ENCODE data around the gene KRTAP4-7. TPM values are rescaled to one million over a fixed set of nuclear protein-coding genes. Genes with fewer than 3 reads are reported as not detected.
"Not testable (repeated sequence)": the region's sequence is repeated elsewhere in the genome, so short reads cannot be mapped to it uniquely, and the experiment has no call there.

KRTAP4-7 gene
- total RNA-seq, 2 donors from 2014 or later = not detected

DNA sequence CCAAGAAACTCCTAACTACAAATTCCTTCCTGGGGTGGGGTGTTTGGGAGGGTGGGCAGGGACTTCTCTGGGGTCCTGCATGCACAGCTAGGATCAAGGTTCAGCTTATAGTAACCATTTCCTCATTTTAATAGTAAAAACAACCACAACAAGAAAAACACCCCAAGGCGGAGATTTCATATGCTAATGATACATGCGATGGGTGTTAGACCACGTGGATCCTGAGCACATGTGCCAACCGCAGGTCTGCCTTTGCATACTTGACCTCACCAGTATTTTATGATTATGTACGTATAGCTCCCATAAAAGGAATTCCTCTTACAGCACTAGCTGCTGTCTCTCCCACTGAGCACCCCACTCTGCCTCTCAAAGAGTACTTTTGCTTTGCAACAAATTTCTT lies 32.3 kb downstream of the KRTAP4-7 start:
- H3K4me1 Mint-ChIP-seq = no peaks in the 10 kb centered on the region
- no peak overlapping the region for H3K4me3 ChIP-seq (ENCODE audit: low read length)

DNA sequence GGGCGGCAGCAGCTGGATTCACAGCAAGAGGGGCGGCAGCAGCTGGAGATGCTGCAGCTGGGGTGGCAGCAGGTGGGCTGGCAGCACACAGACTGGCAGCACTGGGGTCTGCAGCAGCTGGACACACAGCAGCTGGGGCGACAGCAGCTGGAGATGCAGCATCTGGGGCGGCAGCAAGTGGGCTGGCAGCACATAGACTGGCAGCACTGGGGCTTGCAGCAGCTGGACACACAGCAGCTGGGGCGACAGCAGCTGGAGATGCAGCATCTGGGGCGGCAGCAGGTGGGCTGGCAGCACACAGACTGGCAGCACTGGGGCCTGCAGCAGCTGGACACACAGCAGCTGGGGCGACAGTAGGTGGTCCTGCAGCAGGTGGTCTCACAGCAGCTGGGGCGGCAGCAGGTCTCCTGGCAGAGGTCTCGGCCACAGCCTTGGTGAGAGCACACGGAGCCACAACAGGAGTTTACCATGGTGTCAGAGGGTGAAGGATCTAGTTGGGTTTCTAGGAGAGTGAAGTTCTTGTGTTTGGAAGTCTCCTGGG lies 34.0 kb downstream of the KRTAP4-7 start, which contains the start of gene KRTAP4-11:
Gene KRTAP4-11 (minus strand): TSS at position 528 of the 541 bp plus-strand sequence. CDS start 58 bp downstream, at position 470.
- H3K36me3 ChIP-seq (ENCODE audit: control insufficient read depth, insufficient read depth, low read length); H3K4me1 ChIP-seq (ENCODE audit: control insufficient read depth, insufficient read depth, low read length); H3K4me3 Mint-ChIP-seq; H3K9ac ChIP-seq (ENCODE audit: extremely low read depth, low read length, poor library complexity, severe bottlenecking); H3K9me3 ChIP-seq (ENCODE audit: control insufficient read depth, low read length); DNase-seq; H3K27ac ChIP-seq (ENCODE audit: low read depth, low read length); H3K4me1 Mint-ChIP-seq; H3K36me3 Mint-ChIP-seq (ENCODE audit: low read depth); H3K4me3 ChIP-seq (ENCODE audit: low read length); H3K27me3 ChIP-seq (ENCODE audit: control insufficient read depth, insufficient read depth, low read length, poor library complexity, severe bottlenecking); H3K27ac Mint-ChIP-seq; H3K27me3 Mint-ChIP-seq (ENCODE audit: insufficient read depth): not testable (repeated sequence)
- H3K9me3 Mint-ChIP-seq = peaks cover 13% of the 10 kb centered on the region
- 81 to 100% methylated on average over 5 to 10 of the region's 10 CpGs for WGBS, 2 experiments (ENCODE audit: insufficient coverage in 1 of 2, insufficient read length in 1 of 2)

More for the DNA sequence above, 32.3 kb downstream of the KRTAP4-7 start:
- H3K27me3 ChIP-seq (ENCODE audit: control insufficient read depth, insufficient read depth, low read length, poor library complexity, severe bottlenecking) = no peaks in the 10 kb centered on the region
- TF ChIP-seq, protein P1, sequence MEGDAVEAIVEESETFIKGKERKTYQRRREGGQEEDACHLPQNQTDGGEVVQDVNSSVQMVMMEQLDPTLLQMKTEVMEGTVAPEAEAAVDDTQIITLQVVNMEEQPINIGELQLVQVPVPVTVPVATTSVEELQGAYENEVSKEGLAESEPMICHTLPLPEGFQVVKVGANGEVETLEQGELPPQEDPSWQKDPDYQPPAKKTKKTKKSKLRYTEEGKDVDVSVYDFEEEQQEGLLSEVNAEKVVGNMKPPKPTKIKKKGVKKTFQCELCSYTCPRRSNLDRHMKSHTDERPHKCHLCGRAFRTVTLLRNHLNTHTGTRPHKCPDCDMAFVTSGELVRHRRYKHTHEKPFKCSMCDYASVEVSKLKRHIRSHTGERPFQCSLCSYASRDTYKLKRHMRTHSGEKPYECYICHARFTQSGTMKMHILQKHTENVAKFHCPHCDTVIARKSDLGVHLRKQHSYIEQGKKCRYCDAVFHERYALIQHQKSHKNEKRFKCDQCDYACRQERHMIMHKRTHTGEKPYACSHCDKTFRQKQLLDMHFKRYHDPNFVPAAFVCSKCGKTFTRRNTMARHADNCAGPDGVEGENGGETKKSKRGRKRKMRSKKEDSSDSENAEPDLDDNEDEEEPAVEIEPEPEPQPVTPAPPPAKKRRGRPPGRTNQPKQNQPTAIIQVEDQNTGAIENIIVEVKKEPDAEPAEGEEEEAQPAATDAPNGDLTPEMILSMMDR (conservative IDR thresholded peaks at IDR 0.05) = no peak
- H3K4me1 ChIP-seq (ENCODE audit: control insufficient read depth, insufficient read depth, low read length) = no peaks in the 10 kb centered on the region
- no peak overlapping the region for H3K9ac ChIP-seq (ENCODE audit: extremely low read depth, low read length, poor library complexity, severe bottlenecking)
- H3K9me3 ChIP-seq (ENCODE audit: control insufficient read depth, low read length) = peaks cover 23% of the 10 kb centered on the region
- Mint-ChIP-seq H3K4me3 (no peak overlapping the region), H3K9me3 (peaks cover 20% of the 10 kb centered on the region), H3K27me3 (ENCODE audit: insufficient read depth) (peaks cover 8% of the 10 kb centered on the region), H3K27ac (no peak overlapping the region), H3K36me3 (ENCODE audit: low read depth) (no peaks in the 10 kb centered on the region)
- WGBS, 2 experiments (ENCODE audit: insufficient coverage in 1 of 2, insufficient read length in 1 of 2) = 89 to 93% methylated on average over 5 of the region's 5 CpGs
- H3K27ac ChIP-seq (ENCODE audit: low read depth, low read length) = no peak overlapping the region
- DNase-seq = no peak
- no peaks in the 10 kb centered on the region for H3K36me3 ChIP-seq (ENCODE audit: control insufficient read depth, insufficient read depth, low read length)

DNA sequence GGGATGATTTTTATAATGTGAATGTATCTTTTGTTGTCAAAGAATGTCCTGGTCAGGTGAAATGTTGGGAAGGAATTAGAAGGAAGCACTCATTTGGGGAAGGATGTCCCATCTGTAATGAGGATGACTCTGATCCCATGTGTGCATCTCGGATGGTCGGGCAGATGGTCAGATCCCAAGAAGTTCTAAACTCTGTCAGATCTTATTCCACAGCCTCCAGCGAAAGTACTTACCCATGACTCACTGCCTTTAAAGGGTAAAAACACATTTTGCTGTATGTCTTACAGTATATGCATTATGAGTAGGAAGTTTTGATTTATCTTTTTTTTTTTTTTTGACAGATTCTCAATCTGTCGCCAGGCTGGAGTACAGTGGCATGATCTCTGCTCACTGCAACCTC lies 34.8 kb downstream of the KRTAP4-7 start:
- Mint-ChIP-seq H3K9me3 (peaks cover 6% of the 10 kb centered on the region), H3K27ac (no peak overlapping the region), H3K27me3 (ENCODE audit: insufficient read depth) (peaks cover 8% of the 10 kb centered on the region), H3K4me1 (no peaks in the 10 kb centered on the region), H3K36me3 (ENCODE audit: low read depth) (no peaks in the 10 kb centered on the region), H3K4me3 (no peak overlapping the region)
- H3K4me1 ChIP-seq (ENCODE audit: control insufficient read depth, insufficient read depth, low read length) = no peaks in the 10 kb centered on the region
- H3K36me3 ChIP-seq (ENCODE audit: control insufficient read depth, insufficient read depth, low read length) = no peaks in the 10 kb centered on the region
- H3K4me3 ChIP-seq (ENCODE audit: low read length) = no peak overlapping the region
- H3K9ac ChIP-seq (ENCODE audit: extremely low read depth, low read length, poor library complexity, severe bottlenecking) = no peak overlapping the region
- H3K27me3 ChIP-seq (ENCODE audit: control insufficient read depth, insufficient read depth, low read length, poor library complexity, severe bottlenecking) = no peaks in the 10 kb centered on the region
- H3K9me3 ChIP-seq (ENCODE audit: control insufficient read depth, low read length) = no peaks in the 10 kb centered on the region
- 94 to 100% methylated on average over 1 to 4 of the region's 4 CpGs for WGBS, 2 experiments (ENCODE audit: insufficient coverage in 1 of 2, insufficient read length in 1 of 2)
- H3K27ac ChIP-seq (ENCODE audit: low read depth, low read length) = no peak overlapping the region
- TF ChIP-seq, protein P1 (conservative IDR thresholded peaks at IDR 0.05) = no peak
- no peak for DNase-seq

DNA sequence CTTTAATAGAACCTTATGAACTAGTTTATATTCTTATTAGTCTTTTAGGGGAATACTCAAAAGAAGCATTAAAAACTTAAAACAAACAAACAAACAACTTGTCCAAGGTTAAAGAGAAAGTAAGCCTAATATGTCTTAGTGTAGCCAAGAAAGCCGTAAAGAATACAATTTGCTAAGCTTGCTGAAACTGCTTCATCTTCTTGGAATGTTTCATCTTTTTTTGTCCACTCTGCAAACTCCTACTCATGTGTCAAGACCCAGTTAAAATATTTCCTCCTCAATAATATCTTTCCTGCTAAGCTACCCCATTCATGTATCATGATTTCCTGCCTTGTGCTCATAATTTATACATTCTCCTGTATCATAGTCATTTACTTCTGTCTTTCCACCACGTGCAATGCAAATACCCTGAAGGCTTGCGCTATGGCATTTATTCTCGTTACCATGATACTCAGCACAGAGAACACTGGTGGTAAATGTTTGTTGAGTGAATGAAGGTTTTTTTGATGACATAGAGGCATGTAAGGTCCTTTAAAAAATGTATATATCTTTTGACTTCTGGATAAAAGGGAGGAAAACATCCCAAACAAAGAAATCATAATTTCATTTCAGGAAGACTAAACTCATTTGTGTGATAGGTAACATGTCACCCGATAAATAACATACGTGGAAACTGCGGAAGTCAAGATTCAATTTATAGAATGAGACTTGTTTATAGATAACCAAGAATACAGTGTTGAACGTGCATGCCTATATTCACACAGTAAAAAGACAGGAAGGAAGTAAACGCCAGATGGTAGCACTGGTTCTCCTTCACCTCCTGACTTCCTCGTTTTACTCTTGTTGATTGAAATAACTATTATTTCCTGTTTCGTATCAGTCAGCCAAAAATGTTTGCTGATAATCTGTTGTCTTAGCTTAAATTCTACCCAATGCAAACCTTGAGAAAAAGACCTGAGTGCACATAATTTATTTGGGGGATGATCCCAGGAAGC lies 36.0 kb downstream of the KRTAP4-7 start:
- H3K4me1 ChIP-seq (ENCODE audit: control insufficient read depth, insufficient read depth, low read length); H3K27ac Mint-ChIP-seq; H3K27ac ChIP-seq (ENCODE audit: low read depth, low read length); H3K27me3 Mint-ChIP-seq (ENCODE audit: insufficient read depth); DNase-seq; H3K27me3 ChIP-seq (ENCODE audit: control insufficient read depth, insufficient read depth, low read length, poor library complexity, severe bottlenecking); H3K9me3 Mint-ChIP-seq; H3K9me3 ChIP-seq (ENCODE audit: control insufficient read depth, low read length); H3K4me3 Mint-ChIP-seq; H3K36me3 Mint-ChIP-seq (ENCODE audit: low read depth); H3K4me3 ChIP-seq (ENCODE audit: low read length); H3K4me1 Mint-ChIP-seq; H3K36me3 ChIP-seq (ENCODE audit: control insufficient read depth, insufficient read depth, low read length); H3K9ac ChIP-seq (ENCODE audit: extremely low read depth, low read length, poor library complexity, severe bottlenecking): not testable (repeated sequence)
- WGBS, 2 experiments (ENCODE audit: insufficient coverage in 1 of 2, insufficient read length in 1 of 2) = 89 to 94% methylated on average over 3 to 11 of the region's 11 CpGs

All from endodermal cell (in vitro differentiated cells).